ENCODE results near the gene LUZP2.

- TF ChIP-seq POLR2AphosphoS5 (IDR thresholded peaks at IDR 0.05) = no peak
- no peak for TF ChIP-seq CTCF (IDR thresholded peaks at IDR 0.05)
Measured at GRCh38 chr11:24497831-24498230, 978 bp downstream of the LUZP2 start.

Measured in gastroesophageal sphincter (tissue), 3 donors.